HG02763 (cell line): ENCODE results near the gene FGF1.

ENCODE experiments used
- ATAC-seq: cut with Tn5 transposase; IDR thresholded peaks from one replicate; pipeline ENCODE4 v1.9.1; 2021; ENCODE audit warnings: mild to moderate bottlenecking, moderate library complexity; ENCODE audit not compliant: unreplicated experiment

FGF1 gene

DNA sequence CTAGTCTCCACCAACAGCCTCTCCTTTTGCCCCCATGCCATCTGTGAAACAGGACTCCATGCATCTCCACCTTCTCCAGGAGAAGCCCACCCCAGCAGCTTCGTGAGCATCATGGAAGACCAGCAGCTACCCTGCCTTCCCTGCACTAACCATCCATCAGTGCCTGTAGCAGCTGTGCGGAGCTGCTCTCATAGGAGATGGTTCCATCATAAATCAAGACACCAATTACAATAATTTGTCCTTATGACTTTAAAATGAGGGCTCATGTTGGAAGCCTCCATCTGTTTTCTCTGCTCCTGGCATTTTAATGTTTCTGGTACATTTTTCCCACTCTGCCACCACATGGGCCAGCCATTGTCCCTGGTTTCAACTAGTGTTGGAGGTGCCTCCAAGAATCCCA lies 69.9 kb downstream of the FGF1 start:
- no peak for ATAC-seq

DNA sequence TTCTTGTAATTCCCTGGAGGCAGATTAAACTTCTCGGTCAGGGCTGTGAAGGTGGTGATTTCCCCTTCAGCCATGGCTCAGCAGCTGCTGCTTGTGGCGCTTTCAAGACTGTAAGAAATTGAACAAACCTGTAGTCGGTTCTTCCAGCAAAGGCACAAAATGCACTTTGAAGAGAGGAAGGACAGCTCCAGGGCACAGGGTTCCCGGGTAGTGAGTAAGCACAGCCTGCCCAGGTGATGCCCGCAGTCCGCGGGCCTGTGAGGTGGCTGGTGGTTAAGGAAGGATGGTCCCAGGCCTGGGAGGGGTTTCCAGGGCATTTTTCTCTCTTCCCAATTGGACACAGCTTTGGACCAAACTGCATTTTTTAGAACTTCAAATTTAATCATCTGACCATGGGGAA lies 71.8 kb downstream of the FGF1 start:
- ATAC-seq, result no peak

- no peak for ATAC-seq
Observed at GRCh38 chr5:142613271-142613671, 72.6 kb downstream of the FGF1 start.

DNA sequence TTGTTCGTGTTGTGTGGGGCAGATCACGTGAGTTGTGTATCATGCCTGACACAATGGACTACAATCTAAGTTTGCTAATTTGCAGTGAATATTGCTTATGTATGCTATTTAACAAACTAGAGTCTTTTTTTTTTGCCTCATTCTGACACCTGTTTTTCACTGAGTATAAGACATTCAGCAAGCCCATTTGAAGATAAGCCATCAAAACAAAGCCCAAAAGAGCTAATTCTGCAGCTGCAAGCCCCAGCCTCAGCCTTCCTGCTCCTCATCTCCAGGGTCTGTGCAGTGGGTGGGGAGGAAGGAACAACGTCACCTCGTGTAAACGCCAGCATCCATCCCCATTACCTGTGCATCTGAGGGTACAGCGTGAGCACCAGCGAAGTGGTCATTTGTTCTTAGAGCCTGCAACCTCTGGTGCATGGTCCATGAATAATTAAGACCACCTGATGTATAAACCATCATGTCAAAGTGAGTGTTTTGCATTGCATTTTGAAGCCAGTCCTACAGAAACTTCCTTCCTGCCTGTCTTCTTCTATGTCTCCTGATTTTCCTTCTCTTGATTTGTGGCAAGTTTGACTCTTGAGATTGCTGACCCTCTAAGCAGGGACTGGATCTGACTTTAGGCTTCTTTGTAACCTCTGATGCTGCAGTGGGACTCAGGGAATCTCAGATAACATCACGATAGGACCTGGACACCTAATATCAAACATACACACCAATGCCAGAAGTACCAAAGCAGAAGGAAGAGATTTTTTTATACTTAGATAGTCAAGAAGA lies 73.2 kb downstream of the FGF1 start:
- ATAC-seq, result no peak

GRCh38 chr5:142611154-142611553 lies 74.7 kb downstream of the FGF1 start:
- no peak for ATAC-seq

DNA sequence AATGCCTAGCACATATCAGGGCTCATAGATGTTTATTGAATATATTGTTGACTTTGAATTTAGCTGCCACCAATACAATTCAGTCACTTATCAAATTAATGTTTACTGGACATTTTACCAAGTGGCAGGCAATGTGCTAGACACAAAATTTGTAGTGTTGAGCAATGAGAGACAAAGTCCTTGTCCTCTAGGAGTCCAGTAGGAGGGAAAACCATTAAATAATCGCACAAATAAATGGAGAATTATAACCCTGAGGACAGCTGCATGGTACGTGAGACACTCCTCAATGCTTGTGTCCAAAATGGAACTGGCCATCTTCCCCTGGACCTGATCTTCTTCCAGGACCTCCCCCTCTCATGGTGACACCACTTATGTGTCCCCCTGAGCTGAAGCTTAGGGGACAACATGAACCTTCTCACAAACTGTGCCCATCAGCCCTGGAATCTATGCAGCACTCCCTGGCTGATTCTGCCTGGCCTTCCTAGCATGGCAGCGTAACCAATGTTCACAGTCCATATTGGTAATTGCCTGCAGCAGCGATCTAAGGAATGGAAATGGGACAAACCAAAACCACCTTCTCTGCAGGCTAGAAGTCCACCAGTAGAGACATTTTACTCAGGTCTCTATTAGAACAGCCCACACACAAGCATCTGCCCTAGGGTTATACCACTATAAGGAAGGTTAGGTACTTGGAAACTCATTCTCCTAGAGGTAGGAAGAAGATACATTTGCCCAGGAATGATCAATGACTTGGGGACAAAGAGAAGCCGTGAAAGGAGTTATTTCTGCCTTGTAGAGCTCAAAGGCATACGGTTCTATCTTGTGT lies 75.5 kb downstream of the FGF1 start:
- ATAC-seq, result no peak

DNA sequence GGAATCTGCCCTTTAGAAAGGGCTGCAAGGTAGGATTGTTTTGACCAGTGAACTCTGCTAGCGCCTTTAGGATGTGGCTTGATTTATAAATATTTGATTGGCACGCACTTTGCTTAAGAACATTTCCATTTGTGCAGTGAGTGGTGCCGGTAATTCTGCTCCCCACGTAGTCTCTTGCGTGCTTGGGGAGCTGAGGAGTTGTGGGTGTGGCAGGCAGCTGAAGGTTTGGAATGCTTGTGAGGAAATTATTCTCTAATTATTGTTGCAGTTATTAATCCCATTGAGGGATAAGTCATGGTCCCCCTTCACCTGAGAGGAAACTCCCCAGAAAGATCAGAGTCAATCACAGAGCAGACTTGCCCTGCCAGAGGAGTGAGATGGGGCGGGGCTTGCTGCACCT lies 76.7 kb downstream of the FGF1 start:
- no peak for ATAC-seq

- no peak for ATAC-seq
Observed at GRCh38 chr5:142608081-142608480, 77.8 kb downstream of the FGF1 start.

GRCh38 chr5:142605611-142606010 lies 80.3 kb downstream of the FGF1 start:
- ATAC-seq, result no peak

DNA sequence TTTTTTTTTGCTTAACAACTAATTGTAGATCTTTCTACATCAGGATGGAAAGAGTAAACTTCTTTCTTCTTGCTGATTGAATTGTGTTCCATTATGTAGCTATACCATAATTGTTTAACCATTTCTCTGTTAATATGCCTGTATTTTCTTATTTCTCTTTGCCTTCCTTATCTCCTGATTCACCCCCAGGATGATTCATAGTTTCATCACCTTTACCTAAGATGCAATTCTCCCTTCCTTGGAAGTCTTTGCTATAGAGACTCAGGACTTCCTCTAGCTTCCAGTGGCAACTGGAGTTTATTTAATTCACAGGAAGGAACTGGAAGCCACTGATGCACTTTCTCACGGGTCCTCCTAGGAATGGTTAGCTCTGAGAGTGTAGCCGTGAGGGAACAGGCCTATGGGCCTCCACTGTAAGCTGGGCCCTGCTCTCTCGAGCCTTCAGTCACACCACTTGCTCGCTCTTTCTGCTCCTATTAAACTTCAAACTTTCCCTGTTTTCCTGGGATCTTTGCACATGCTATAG lies 83.1 kb downstream of the FGF1 start:
- no peak for ATAC-seq

GRCh38 chr5:142601432-142601831 lies 84.5 kb downstream of the FGF1 start:
- no peak for ATAC-seq

- ATAC-seq, result no peak
Observed at GRCh38 chr5:142600611-142601358, 85.1 kb downstream of the FGF1 start.

DNA sequence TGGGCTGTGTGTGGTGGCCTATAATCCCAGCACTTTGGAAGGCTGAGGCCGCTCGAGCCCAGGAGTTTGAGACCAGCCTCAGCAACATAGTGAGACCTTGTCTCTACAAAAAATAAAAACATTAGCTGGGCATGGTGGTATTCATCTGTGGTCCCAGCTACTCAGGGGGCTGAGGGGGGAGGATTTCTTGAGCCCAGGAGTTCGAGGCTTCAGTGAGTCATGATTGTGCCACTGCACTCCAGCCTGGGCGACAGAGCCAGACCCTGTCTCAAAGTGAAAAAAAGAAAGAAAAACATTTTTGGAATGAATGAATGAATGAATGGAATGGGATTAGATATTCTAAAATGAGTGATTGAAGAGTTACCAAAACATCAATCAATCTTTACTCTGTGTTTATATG lies 85.8 kb downstream of the FGF1 start:
- no peak for ATAC-seq

GRCh38 chr5:142598338-142598700 lies 87.6 kb downstream of the FGF1 start:
- ATAC-seq, result no peak

DNA sequence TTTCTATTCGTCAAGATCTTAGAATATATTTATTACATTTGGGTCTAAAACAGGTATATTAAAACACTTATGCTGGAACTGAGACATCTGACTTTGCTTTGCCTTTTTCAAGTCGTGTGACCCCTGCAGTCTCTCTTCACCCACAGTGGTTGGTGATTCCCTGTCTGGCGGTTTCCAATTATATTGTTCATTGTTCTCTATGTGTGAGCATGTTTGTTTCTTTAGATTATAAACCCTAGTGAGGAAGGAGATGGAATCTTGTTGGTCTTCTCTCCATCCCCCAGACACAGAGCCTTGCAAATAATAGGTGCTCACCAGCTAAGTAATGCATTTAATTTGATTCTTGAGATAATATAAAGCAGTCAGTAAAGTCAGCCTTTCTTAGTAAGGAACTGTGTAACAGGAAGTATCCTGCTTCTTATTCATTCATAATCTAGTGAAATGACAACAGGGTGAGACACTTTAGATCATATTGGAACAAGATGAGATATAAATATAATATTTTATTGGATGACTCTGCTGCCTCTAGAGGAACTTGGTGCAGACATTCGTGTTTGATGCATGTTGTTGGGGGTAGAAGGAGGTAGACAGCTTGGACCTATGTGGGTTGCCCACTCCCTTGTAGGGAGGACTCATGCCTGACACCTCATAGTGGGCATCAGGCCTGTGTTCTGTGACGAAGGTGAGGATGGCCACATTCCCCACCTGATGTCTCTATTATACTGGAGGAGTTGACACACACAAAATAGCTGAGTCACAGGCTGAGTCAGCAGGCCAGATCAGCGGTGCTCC lies 88.1 kb downstream of the FGF1 start:
- ATAC-seq, result no peak

- ATAC-seq, result no peak
Observed at GRCh38 chr5:142597025-142597424, 88.9 kb downstream of the FGF1 start.

DNA sequence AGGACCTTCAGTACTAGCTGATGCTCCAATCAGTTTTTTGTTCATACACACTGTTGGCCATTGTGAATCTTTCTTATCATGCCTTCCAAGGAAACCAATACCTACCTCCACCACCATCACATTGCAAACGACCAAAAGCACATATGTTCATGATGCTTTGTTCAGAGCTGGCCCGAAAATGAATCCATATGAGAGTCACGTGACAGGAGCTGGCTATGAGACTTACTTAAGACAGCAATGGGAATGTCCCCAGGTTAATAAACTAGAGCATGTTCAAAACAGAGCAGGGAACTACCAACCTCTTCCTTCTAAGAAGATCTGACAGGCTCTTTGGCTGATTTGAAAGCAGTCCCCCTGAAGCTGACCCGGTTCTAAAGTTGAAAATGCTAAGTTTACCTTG lies 93.5 kb downstream of the FGF1 start:
- no peak for ATAC-seq

GRCh38 chr5:142590451-142591231 lies 95.2 kb downstream of the FGF1 start:
- no peak for ATAC-seq

- no peak for ATAC-seq
Observed at GRCh38 chr5:142589720-142590119, 96.2 kb downstream of the FGF1 start.
